Liver (tissue), 9 donors: ENCODE data around the gene NKD1. TPM values are rescaled to one million over a fixed set of nuclear protein-coding genes. Genes with fewer than 3 reads are reported as not detected.
A peak's percentile ranks its signal among the peaks of the same experiment; 100 is the strongest.

Source experiments
- DNase-seq: peaks from one replicate; pipeline ENCODE4 v3.0.0-alpha.2; 2017; ENCODE audit warnings: low spot score
- H3K27ac ChIP-seq, 2 donors: one replicate each; pipeline ENCODE4 v1.7.0; 2013; ENCODE audit warnings: inconsistent platforms in 2 of 2, low read length in 2 of 2, control low read depth in 1 of 2, low read depth in 1 of 2, mild to moderate bottlenecking in 1 of 2
- H3K27me3 ChIP-seq, 4 donors: one replicate each; pipeline versions ENCODE4 v1.6.1 to v1.7.0; 2013; ENCODE audit warnings: low read length in 3 of 4, inconsistent platforms in 1 of 4, mild to moderate bottlenecking in 1 of 4, moderate library complexity in 1 of 4; ENCODE audit not compliant: control insufficient read depth in 4 of 4, insufficient read depth in 4 of 4
- H3K36me3 ChIP-seq, 4 donors: one replicate each; pipeline versions ENCODE4 v1.6.1 to v1.7.0; 2013; ENCODE audit warnings: low read length in 3 of 4, mild to moderate bottlenecking in 3 of 4, low read depth in 1 of 4, moderate library complexity in 1 of 4; ENCODE audit not compliant: control insufficient read depth in 4 of 4, insufficient read depth in 3 of 4
- H3K4me1 ChIP-seq, 4 donors: one replicate each; pipeline versions ENCODE4 v1.6.1 to v1.7.0; 2013; ENCODE audit warnings: low read length in 3 of 4, mild to moderate bottlenecking in 3 of 4, moderate library complexity in 1 of 4; ENCODE audit not compliant: control insufficient read depth in 4 of 4, insufficient read depth in 4 of 4
- H3K4me3 ChIP-seq, 3 donors: one replicate each; pipeline versions ENCODE4 v1.6.1 to v1.7.0; 2013; ENCODE audit warnings: low read length in 3 of 3, control low read depth in 1 of 3, low read depth in 1 of 3, mild to moderate bottlenecking in 1 of 3
- H3K9ac ChIP-seq, 2 donors: one replicate each; pipeline ENCODE4 v1.7.0; 2013; ENCODE audit warnings: low read length in 2 of 2, mild to moderate bottlenecking in 2 of 2, moderate library complexity in 2 of 2, control low read depth in 1 of 2, low read depth in 1 of 2
- H3K9me3 ChIP-seq, 4 donors: one replicate each; pipeline versions ENCODE4 v1.6.1 to v1.7.0; 2013; ENCODE audit warnings: low read length in 3 of 4; ENCODE audit not compliant: control insufficient read depth in 4 of 4
- FOXA1 ChIP-seq: IDR thresholded peaks from 2 replicates; pipeline ENCODE4 v1.6.1; 2016; ENCODE audit warnings: antibody characterized with exemption
- FOXA2 ChIP-seq: IDR thresholded peaks from 2 replicates; pipeline ENCODE4 v1.6.1; 2016; ENCODE audit warnings: antibody characterized with exemption
- GABPA ChIP-seq, 2 donors: IDR thresholded peaks in 1 of 2; conservative IDR thresholded peaks in 1 of 2; 2 replicates each; pipeline ENCODE4 v1.6.1; 2016; ENCODE audit warnings: antibody characterized with exemption in 2 of 2, mild to moderate bottlenecking in 1 of 2, moderate library complexity in 1 of 2
- HNF4A ChIP-seq, 2 donors: conservative IDR thresholded peaks; 2 replicates each; pipeline ENCODE4 v1.6.1; 2016; ENCODE audit warnings: antibody characterized with exemption in 2 of 2, mild to moderate bottlenecking in 2 of 2
- HNF4G ChIP-seq: IDR thresholded peaks from 2 replicates; pipeline ENCODE4 v1.6.1; 2016; ENCODE audit warnings: antibody characterized with exemption
- JUND ChIP-seq, 2 donors: IDR thresholded peaks; 2 replicates each; pipeline ENCODE4 v1.6.1; 2016; ENCODE audit warnings: antibody characterized with exemption in 2 of 2
- MAX ChIP-seq: IDR thresholded peaks from 2 replicates; pipeline ENCODE4 v1.6.1; 2016; ENCODE audit warnings: antibody characterized with exemption
- NR2F2 ChIP-seq: IDR thresholded peaks from 2 replicates; pipeline ENCODE4 v1.6.1; 2016; ENCODE audit warnings: antibody characterized with exemption
- RAD21 ChIP-seq, 2 donors: IDR thresholded peaks; 2 replicates each; pipeline ENCODE4 v1.6.1; 2016; ENCODE audit warnings: antibody characterized with exemption in 2 of 2, mild to moderate bottlenecking in 2 of 2
- REST ChIP-seq: IDR thresholded peaks from 2 replicates; pipeline ENCODE4 v1.6.1; 2016; ENCODE audit warnings: antibody characterized with exemption, mild to moderate bottlenecking
- TAF1 ChIP-seq: conservative IDR thresholded peaks from 2 replicates; pipeline ENCODE4 v1.6.1; 2016; ENCODE audit warnings: antibody characterized with exemption, mild to moderate bottlenecking
- YY1 ChIP-seq: IDR thresholded peaks from 2 replicates; pipeline ENCODE4 v1.6.1; 2016; ENCODE audit warnings: antibody characterized with exemption, mild to moderate bottlenecking
- ZBTB33 ChIP-seq: IDR thresholded peaks from 2 replicates; pipeline ENCODE4 v1.6.1; 2016; ENCODE audit warnings: antibody characterized with exemption
- WGBS: extraction: QIAGEN DNeasy Blood & Tissue Kit; methylation state at CpG from one replicate; pipeline ENCODE4 v1.1.7; 2013; 5-methylcytosine and 5-hydroxymethylcytosine counted together
- polyA plus RNA-seq, 2 donors: library from polyadenylated mRNA; stranded (reverse) in 1 of 2; unstranded in 1 of 2; fragments of 200-250 nt in 1 of 2; fragments of >200 nt in 1 of 2; fragmentation: Nextera tagmentation in 1 of 2; extraction: Ambion mirVana in 1 of 2; gene quantifications; one replicate each; pipeline versions ENCODE4 v1.2.1 to v1.2.3, GENCODE V29; 2013 to 2015
- total RNA-seq, 2 donors: library from RNA; depleted of rRNA; stranded (reverse); fragments of >200 nt; gene quantifications; one replicate each; pipeline ENCODE4 v1.2.3, GENCODE V29; 2014
- donor health status: healthy.
- donor health status: healthy.
- donor health status: healthy.
- donor health status: healthy.
- donor health status: healthy.

Gene NKD1
- total and polyA plus RNA-seq, 4 donors = 0.28 to 3.5 (median 0.85) TPM

- H3K9me3 ChIP-seq = no peaks in the 10 kb centered on the region
- H3K4me3 ChIP-seq = no peak overlapping the region
- no peak for TF ChIP-seq FOXA1
- TF ChIP-seq NR2F2 = no peak
- no peak for TF ChIP-seq FOXA2
- TF ChIP-seq HNF4G = no peak
- TF ChIP-seq RAD21 (IDR thresholded peaks at IDR 0.05) = no peak
- no peak for TF ChIP-seq REST
- no peak for TF ChIP-seq GABPA (IDR thresholded peaks at IDR 0.05 in 1 of 2, conservative IDR thresholded peaks at IDR 0.05 in 1 of 2)
- TF ChIP-seq ZBTB33 = no peak
- TF ChIP-seq TAF1 = no peak
- no peak for TF ChIP-seq MAX
- DNase-seq = no peak
- no peaks in the 10 kb centered on the region for H3K36me3 ChIP-seq
- H3K9ac ChIP-seq = no peak overlapping the region
- H3K4me1 ChIP-seq = peaks cover 0 to 6% (median 5%) of the 10 kb centered on the region in 4 donors
- no peak overlapping the region for H3K27ac ChIP-seq
- H3K27me3 ChIP-seq = no peaks in the 10 kb centered on the region
- 93% methylated on average over 7 of the region's 7 CpGs for WGBS
Observed at GRCh38 chr16:50552476-50553101, 4.4 kb downstream of the NKD1 start.

- no peaks in the 10 kb centered on the region for H3K36me3 ChIP-seq
- WGBS = 66% methylated on average over 7 of the region's 7 CpGs
- no peak overlapping the region for H3K27ac ChIP-seq
Observed at GRCh38 chr16:50553182-50553710, 5.0 kb downstream of the NKD1 start.

More at GRCh38 chr16:50553182-50553710, 5.0 kb downstream of the NKD1 start:
- TF ChIP-seq HNF4A (conservative IDR thresholded peaks at IDR 0.05) (peak in 1 of 2 donors; percentile 14), JUND (IDR thresholded peaks at IDR 0.05) (no peak), GABPA (IDR thresholded peaks at IDR 0.05 in 1 of 2, conservative IDR thresholded peaks at IDR 0.05 in 1 of 2) (no peak), RAD21 (IDR thresholded peaks at IDR 0.05) (no peak), YY1 (no peak), MAX (no peak), ZBTB33 (no peak)
- no peak for DNase-seq
- Histone ChIP-seq H3K4me3 (no peak overlapping the region), H3K9ac (no peak overlapping the region), H3K27me3 (no peaks in the 10 kb centered on the region), H3K9me3 (no peaks in the 10 kb centered on the region), H3K4me1 (peaks cover 0 to 5% (median 1%) of the 10 kb centered on the region in 4 donors)
